GM18520 (cell line): ENCODE measurements around the gene THUMPD3.

Experiments used
- ATAC-seq: cut with Tn5 transposase; IDR thresholded peaks from one replicate; pipeline ENCODE4 v1.9.1; 2021; ENCODE audit not compliant: unreplicated experiment

The THUMPD3 gene

DNA sequence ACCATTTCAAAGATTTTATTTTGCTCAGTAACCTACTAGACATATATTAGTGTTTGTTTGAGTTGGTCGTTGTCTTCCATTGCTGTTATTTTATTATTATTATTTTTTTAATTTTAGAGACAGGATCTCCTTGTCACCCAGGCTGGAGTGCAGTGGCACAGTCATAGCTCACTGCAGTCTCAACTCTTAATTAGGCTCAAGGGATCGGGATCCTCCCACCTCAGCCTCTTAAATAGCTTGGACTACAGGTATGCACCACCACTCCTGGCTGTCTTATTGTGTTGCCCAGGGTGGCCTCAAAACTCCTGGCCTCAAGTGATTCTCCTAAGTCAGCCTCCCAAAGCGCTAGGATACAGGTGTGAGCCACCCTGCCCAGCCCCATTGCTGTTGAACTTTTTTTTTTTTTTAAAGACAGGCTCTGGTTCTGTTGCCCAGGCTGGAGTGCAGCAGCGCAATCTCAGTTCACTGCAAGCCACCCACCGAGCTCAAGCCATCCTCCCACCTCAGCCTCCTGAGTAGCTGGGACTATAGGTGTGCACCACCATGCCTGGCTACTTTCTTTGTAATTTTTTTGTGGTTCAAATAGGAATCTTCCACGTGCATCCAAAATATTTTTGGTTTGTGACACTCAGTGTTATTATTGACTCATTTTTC lies 52.8 kb downstream of the THUMPD3 start:
- ATAC-seq, result no peak

DNA sequence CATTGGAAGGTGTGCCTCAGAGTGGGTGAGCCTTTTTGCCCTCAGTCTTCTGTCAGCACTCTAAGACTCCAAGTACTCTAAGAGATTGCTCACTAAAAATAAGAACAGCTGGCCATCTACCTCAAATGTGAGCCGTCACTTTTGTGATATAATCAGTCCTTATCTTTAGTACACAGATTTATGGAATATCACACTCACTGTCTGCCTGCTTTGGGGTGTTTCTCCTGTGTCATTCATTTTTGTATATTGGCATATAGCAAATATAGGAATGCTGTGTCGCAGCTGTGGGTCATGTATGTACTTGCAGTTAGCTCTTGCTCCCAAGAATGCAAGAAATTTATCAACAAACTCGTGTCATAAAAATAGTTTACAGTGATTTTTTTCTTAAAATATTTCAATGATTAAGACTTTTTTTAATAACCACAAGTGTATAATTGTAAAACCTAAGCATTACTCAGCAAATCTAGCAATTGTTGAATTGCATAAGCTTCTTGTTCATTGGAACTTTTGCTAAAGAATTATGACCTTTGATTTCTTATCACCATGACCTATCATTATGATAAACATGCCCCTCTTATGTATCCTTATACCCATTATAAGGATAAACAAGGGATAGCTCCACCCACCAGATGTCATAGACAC lies 53.4 kb downstream of the THUMPD3 start:
- no peak for ATAC-seq

- no peak for ATAC-seq
Observed at GRCh38 chr3:9420850-9421549, 58.1 kb downstream of the THUMPD3 start.

- ATAC-seq, result no peak
Observed at GRCh38 chr3:9422712-9423424, 60.0 kb downstream of the THUMPD3 start.

- no peak for ATAC-seq
Observed at GRCh38 chr3:9428411-9428810, 65.6 kb downstream of the THUMPD3 start.

GRCh38 chr3:9430733-9431132 lies 67.9 kb downstream of the THUMPD3 start:
- no peak for ATAC-seq

DNA sequence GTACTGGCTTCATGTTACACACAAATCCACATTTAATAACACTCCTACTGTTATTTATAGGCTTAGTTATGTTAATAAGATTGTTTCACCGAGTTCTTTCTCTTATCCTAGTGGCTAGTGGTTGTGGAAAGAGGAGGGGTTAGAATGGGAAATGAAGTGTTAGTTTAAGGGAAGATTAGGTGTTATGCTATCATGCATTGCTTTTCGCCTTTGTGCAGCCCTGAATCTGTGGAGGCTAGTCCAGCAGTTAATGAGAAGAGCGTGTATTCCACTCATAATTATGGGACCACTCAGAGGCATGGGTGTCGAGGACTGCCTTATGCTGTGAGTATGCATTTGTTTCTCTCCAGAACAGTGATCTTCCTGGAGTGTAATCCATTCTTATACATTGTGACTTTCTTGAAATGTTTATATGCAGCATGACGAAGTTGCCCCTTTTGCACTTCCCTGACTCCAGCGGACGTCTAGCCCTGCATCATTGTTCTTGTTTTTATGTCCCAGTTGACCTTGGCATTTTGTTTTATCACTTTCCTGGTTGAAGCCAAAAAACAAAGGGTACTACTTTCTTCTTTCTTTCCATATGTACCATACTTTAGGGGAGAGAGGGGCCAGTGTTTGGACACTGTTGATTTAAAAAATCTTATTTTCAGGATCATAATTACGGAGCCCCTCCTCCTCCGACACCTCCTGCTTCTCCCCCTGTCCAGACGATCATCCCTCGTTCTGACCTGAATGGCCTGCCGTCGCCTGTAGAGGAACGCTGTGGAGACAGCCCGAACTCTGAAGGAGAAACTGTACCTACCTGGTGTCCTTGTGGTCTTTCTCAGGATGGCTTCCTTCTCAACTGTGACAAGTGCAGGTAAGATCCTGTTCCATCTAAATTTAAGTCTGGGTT lies 71.0 kb downstream of the THUMPD3 start:
- ATAC-seq, result no peak

GRCh38 chr3:9435316-9435715 lies 72.5 kb downstream of the THUMPD3 start:
- ATAC-seq, result no peak
